SK-N-SH (cell line): Measurements from ENCODE around the gene MYBPC3. TPM values are rescaled to one million over a fixed set of nuclear protein-coding genes. Genes with fewer than 3 reads are reported as not detected.

Experiments
- CTCF ChIA-PET: fragments of 300-600, 350-600 bp; formaldehyde crosslinking; extraction: SDS; loops from one replicate; lab custom pipeline; 2021; lab: Yijun Ruan, JAX
- POLR2A ChIA-PET: fragments of 350-600 bp; sonication (Branson Sonifier 250); formaldehyde crosslinking; extraction: SDS; loops from one replicate; lab custom pipeline; 2020; ENCODE audit warnings: antibody characterized with exemption, inconsistent platforms; lab: Yijun Ruan, JAX
- DNase-seq: peaks from one replicate; pipeline ENCODE4 v3.0.0; 2012
- H2AFZ ChIP-seq: fragments of 200-600 bp; sonication (generic); 2 replicates; pipeline ENCODE4 v1.8.1; 2016; ENCODE audit warnings: antibody characterized with exemption, mild to moderate bottlenecking, low read depth
- H3F3A ChIP-seq: fragments of 200-600 bp; sonication (generic); replicated peaks from 2 replicates; pipeline ENCODE3; 2016; ENCODE audit warnings: antibody characterized with exemption, mild to moderate bottlenecking; ENCODE audit not compliant: insufficient read depth
- H3K27ac ChIP-seq, 2 experiments: fragments of 200-500 bp in 1 of 2; fragments of 200-600 bp in 1 of 2; sonication (Bioruptor generic) in 1 of 2; sonication (generic), shearing (Covaris generic) in 1 of 2; 2 replicates each; pipeline versions ENCODE4 v1.5.1 to v1.6.1; 2014 to 2016; ENCODE audit warnings: low read depth in 2 of 2, inconsistent platforms in 1 of 2, low read length in 1 of 2, mild to moderate bottlenecking in 1 of 2, mixed read lengths in 1 of 2
- H3K27me3 ChIP-seq: fragments of 200-600 bp; sonication (generic), shearing (Covaris generic); 2 replicates; pipeline ENCODE4 v1.6.1; 2016; ENCODE audit warnings: mixed run types; ENCODE audit not compliant: insufficient read depth
- H3K36me3 ChIP-seq, 2 experiments: fragments of 200-500 bp in 1 of 2; fragments of 200-600 bp in 1 of 2; sonication (Bioruptor generic) in 1 of 2; sonication (generic) in 1 of 2; replicated peaks in 1 of 2; 2 replicates each; pipeline versions ENCODE3 to v1.5.1; 2014 to 2016; ENCODE audit warnings: low read length in 1 of 2, mild to moderate bottlenecking in 1 of 2; ENCODE audit not compliant: insufficient read depth in 2 of 2, control insufficient read depth in 1 of 2
- H3K4me1 ChIP-seq, 2 experiments: fragments of 200-500 bp in 1 of 2; fragments of 200-600 bp in 1 of 2; sonication (Bioruptor generic) in 1 of 2; sonication (generic), shearing (Covaris generic) in 1 of 2; 2 replicates each; pipeline versions ENCODE4 v1.5.1 to v1.6.1; 2014 to 2016; ENCODE audit warnings: low read depth in 1 of 2, low read length in 1 of 2, mixed run types in 1 of 2; ENCODE audit not compliant: insufficient read depth in 2 of 2, control insufficient read depth in 1 of 2
- H3K4me2 ChIP-seq: fragments of 200-600 bp; sonication (generic), shearing (Covaris generic); 2 replicates; pipeline ENCODE4 v1.6.1; 2017; ENCODE audit warnings: mixed run types
- H3K4me3 ChIP-seq, 2 experiments: fragments of 200-500 bp in 1 of 2; fragments of 200-600 bp in 1 of 2; sonication (Bioruptor generic) in 1 of 2; sonication (generic), shearing (Covaris generic) in 1 of 2; 2 replicates each; pipeline versions ENCODE4 v1.5.1 to v1.8.1; 2014 to 2016; ENCODE audit warnings: low read depth in 2 of 2, inconsistent platforms in 1 of 2, low read length in 1 of 2, mild to moderate bottlenecking in 1 of 2, mixed read lengths in 1 of 2, moderate library complexity in 1 of 2
- H3K79me2 ChIP-seq: fragments of 200-600 bp; sonication (generic); 2 replicates; pipeline ENCODE4 v1.8.1; 2017; ENCODE audit warnings: mild to moderate bottlenecking; ENCODE audit not compliant: insufficient read depth
- H3K9ac ChIP-seq: fragments of 200-600 bp; sonication (generic); 2 replicates; pipeline ENCODE4 v1.6.1; 2017; ENCODE audit warnings: mixed run types
- H3K9me2 ChIP-seq: fragments of 200-600 bp; sonication (generic); 2 replicates; pipeline ENCODE4 v1.6.1; 2017; ENCODE audit warnings: mixed run types
- H3K9me3 ChIP-seq: fragments of 200-600 bp; sonication (generic); 2 replicates; pipeline ENCODE4 v1.6.1; 2017; ENCODE audit warnings: mixed run types, mild to moderate bottlenecking, moderate library complexity
- H4K20me1 ChIP-seq: fragments of 200-600 bp; sonication (generic); 2 replicates; pipeline ENCODE4 v1.6.1; 2017; ENCODE audit warnings: mild to moderate bottlenecking, mixed run types; ENCODE audit not compliant: insufficient read depth
- CTCF ChIP-seq: fragments of 200-600 bp; sonication (generic); IDR thresholded peaks from 2 replicates; pipeline ENCODE4 v1.6.1; 2017; ENCODE audit warnings: antibody characterized with exemption, mild to moderate bottlenecking, moderate library complexity
- EZH2phosphoT487 ChIP-seq: fragments of 200-600 bp; sonication (generic); IDR thresholded peaks from 2 replicates; pipeline ENCODE4 v1.6.1; 2017; ENCODE audit warnings: low read depth, mixed run types, mild to moderate bottlenecking, antibody characterized with exemption, moderate library complexity, borderline replicate concordance
- FOXJ3 ChIP-seq: sonication (generic); formaldehyde crosslinking; IDR thresholded peaks from 2 replicates; pipeline ENCODE4 v1.5.1; 2020; ENCODE audit warnings: mild to moderate bottlenecking, missing genetic modification reagents
- FOXM1 ChIP-seq: IDR thresholded peaks from 2 replicates; pipeline ENCODE4 v1.4.0; 2012; ENCODE audit warnings: low read depth, mild to moderate bottlenecking
- GABPA ChIP-seq: IDR thresholded peaks from 2 replicates; pipeline ENCODE4 v1.4.0; 2012; ENCODE audit warnings: low read depth, mild to moderate bottlenecking
- JUND ChIP-seq: IDR thresholded peaks from 2 replicates; pipeline ENCODE4 v1.4.0; 2012
- MEF2A ChIP-seq: IDR thresholded peaks from 2 replicates; pipeline ENCODE4 v1.4.0; 2012; ENCODE audit warnings: low read depth, borderline replicate concordance
- MXI1 ChIP-seq: IDR thresholded peaks from 2 replicates; pipeline ENCODE4 v1.6.1; 2012; ENCODE audit warnings: mild to moderate bottlenecking, low read depth, low read length, improper control_type of control experiment
- NRF1 ChIP-seq: IDR thresholded peaks from 2 replicates; pipeline ENCODE4 v1.6.1; 2012; ENCODE audit warnings: low read depth, mild to moderate bottlenecking, low read length
- POLR2AphosphoS5 ChIP-seq: IDR thresholded peaks from 2 replicates; pipeline ENCODE4 v1.6.1; 2012; ENCODE audit warnings: low read depth, low read length
- RAD21 ChIP-seq: IDR thresholded peaks from 2 replicates; pipeline ENCODE4 v1.6.1; 2012; ENCODE audit warnings: mild to moderate bottlenecking, low read length
- REST ChIP-seq: IDR thresholded peaks from 2 replicates; pipeline ENCODE4 v1.6.1; 2012; ENCODE audit warnings: mild to moderate bottlenecking, low read depth, low read length, moderate library complexity
- SMC3 ChIP-seq: IDR thresholded peaks from 2 replicates; pipeline ENCODE4 v1.6.1; 2012; ENCODE audit warnings: low read depth, low read length, improper control_type of control experiment
- TAF1 ChIP-seq: IDR thresholded peaks from 2 replicates; pipeline ENCODE4 v1.6.1; 2012; ENCODE audit warnings: low read depth, mild to moderate bottlenecking, low read length, moderate library complexity, borderline replicate concordance
- TEAD4 ChIP-seq: IDR thresholded peaks from 2 replicates; pipeline ENCODE4 v1.4.0; 2012; ENCODE audit warnings: mild to moderate bottlenecking, borderline replicate concordance; ENCODE audit not compliant: insufficient read depth
- WGBS: methylation state at CpG from one replicate; pipeline ENCODE4 v1.1.6; 2017; ENCODE audit warnings: low lambda C conversion rate; 5-methylcytosine and 5-hydroxymethylcytosine counted together
- polyA plus RNA-seq, 3 experiments: library from polyadenylated mRNA; depleted of rRNA; stranded (reverse); fragments of >200 nt; gene quantifications; 2 replicates each; pipeline ENCODE4 v1.2.3, GENCODE V29; 2012
- TF ChIP-seq, protein P1 (sequence below): fragments of 150-350 bp; IDR thresholded peaks from 2 replicates; pipeline ENCODE4 v1.6.1; 2016; ENCODE audit warnings: mild to moderate bottlenecking, low read depth, low read length
- TF ChIP-seq, protein P2 (sequence below): IDR thresholded peaks from 2 replicates; pipeline ENCODE4 v1.4.0; 2012; ENCODE audit warnings: low read depth, borderline replicate concordance
- TF ChIP-seq, protein P3 (sequence below): fragments of 150-350 bp; IDR thresholded peaks from 2 replicates; pipeline ENCODE4 v1.6.1; 2017; ENCODE audit warnings: antibody characterized with exemption, low read length, low read depth, borderline replicate concordance

The MYBPC3 gene
- polyA plus RNA-seq, 1 of the 3 experiments (the other 2 are of a cell fraction), result not detected

- TF ChIP-seq, protein P1, sequence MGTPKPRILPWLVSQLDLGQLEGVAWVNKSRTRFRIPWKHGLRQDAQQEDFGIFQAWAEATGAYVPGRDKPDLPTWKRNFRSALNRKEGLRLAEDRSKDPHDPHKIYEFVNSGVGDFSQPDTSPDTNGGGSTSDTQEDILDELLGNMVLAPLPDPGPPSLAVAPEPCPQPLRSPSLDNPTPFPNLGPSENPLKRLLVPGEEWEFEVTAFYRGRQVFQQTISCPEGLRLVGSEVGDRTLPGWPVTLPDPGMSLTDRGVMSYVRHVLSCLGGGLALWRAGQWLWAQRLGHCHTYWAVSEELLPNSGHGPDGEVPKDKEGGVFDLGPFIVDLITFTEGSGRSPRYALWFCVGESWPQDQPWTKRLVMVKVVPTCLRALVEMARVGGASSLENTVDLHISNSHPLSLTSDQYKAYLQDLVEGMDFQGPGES, result no peak
- TF ChIP-seq SMC3 (no peak), TAF1 (no peak), MEF2A (no peak), POLR2AphosphoS5 (no peak), CTCF (no peak), MXI1 (no peak)
Measured at GRCh38 chr11:47372422-47372821, 19.9 kb upstream of the MYBPC3 start (continued).

GRCh38 chr11:47369676-47370075 lies 17.2 kb upstream of the MYBPC3 start:
- no peaks in the 10 kb centered on the region for H3F3A ChIP-seq
- no peak for DNase-seq
- TF ChIP-seq SMC3, result no peak
- no peak for TF ChIP-seq EZH2phosphoT487
- TF ChIP-seq TEAD4, result no peak
- TF ChIP-seq, protein P2, sequence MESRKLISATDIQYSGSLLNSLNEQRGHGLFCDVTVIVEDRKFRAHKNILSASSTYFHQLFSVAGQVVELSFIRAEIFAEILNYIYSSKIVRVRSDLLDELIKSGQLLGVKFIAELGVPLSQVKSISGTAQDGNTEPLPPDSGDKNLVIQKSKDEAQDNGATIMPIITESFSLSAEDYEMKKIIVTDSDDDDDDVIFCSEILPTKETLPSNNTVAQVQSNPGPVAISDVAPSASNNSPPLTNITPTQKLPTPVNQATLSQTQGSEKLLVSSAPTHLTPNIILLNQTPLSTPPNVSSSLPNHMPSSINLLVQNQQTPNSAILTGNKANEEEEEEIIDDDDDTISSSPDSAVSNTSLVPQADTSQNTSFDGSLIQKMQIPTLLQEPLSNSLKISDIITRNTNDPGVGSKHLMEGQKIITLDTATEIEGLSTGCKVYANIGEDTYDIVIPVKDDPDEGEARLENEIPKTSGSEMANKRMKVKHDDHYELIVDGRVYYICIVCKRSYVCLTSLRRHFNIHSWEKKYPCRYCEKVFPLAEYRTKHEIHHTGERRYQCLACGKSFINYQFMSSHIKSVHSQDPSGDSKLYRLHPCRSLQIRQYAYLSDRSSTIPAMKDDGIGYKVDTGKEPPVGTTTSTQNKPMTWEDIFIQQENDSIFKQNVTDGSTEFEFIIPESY, result no peak
- TF ChIP-seq RAD21, result no peak
- TF ChIP-seq CTCF, result no peak
- TF ChIP-seq JUND, result no peak
- no peak for TF ChIP-seq GABPA
- TF ChIP-seq, protein P3, sequence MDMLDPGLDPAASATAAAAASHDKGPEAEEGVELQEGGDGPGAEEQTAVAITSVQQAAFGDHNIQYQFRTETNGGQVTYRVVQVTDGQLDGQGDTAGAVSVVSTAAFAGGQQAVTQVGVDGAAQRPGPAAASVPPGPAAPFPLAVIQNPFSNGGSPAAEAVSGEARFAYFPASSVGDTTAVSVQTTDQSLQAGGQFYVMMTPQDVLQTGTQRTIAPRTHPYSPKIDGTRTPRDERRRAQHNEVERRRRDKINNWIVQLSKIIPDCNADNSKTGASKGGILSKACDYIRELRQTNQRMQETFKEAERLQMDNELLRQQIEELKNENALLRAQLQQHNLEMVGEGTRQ, result no peak
- TF ChIP-seq REST, result no peak
- no peak for TF ChIP-seq FOXJ3 (CRISPR knock-in tag)
- no peak for TF ChIP-seq FOXM1
- TF ChIP-seq NRF1, result no peak
- H3K79me2 ChIP-seq, result no peaks in the 10 kb centered on the region
- H4K20me1 ChIP-seq, result no peaks in the 10 kb centered on the region
- no peak overlapping the region for H3K4me2 ChIP-seq
- CTCF ChIA-PET, result interaction anchor here (0.6 to 7.4 kb wide), 4 partner anchors 15 to 168 kb away, joined by 3 to 239 read pairs (median 3); partner anchors contain the start of gene SLC39A13
- no peaks in the 10 kb centered on the region for H3K27me3 ChIP-seq
- H3K9ac ChIP-seq, result no peak overlapping the region
- no peak overlapping the region for H2AFZ ChIP-seq
- POLR2A ChIA-PET, result no interaction called here
- no peak overlapping the region for H3K27ac ChIP-seq
- WGBS, result 52% methylated on average over 3 of the region's 3 CpGs
- peaks cover 0 to 2% of the 10 kb centered on the region in 2 experiments; a peak in 1 of 4 replicates for H3K4me1 ChIP-seq
- no peaks in the 10 kb centered on the region for H3K9me3 ChIP-seq
- no peak overlapping the region for H3K4me3 ChIP-seq
- H3K9me2 ChIP-seq, result no peaks in the 10 kb centered on the region
- H3K36me3 ChIP-seq, result no peaks in the 10 kb centered on the region
